Measurements from ENCODE around the gene ZNF800. TPM values are rescaled to one million over a fixed set of nuclear protein-coding genes. Genes with fewer than 3 reads are reported as not detected.

Gene ZNF800
- total and polyA plus RNA-seq, 2 of the 8 experiments (the other 6 are each of a cell fraction or from before 2014, with no cell fraction given), result 1.0 to 6.5 TPM

- TF ChIP-seq CHD7 (IDR thresholded peaks at IDR 0.05; ENCODE audit: insufficient replicate concordance, low read length), result no peak
- TF ChIP-seq BCL11A (IDR thresholded peaks at IDR 0.05; ENCODE audit: low read depth in 2 of 2, low read length in 2 of 2), result no peak
- no peak for TF ChIP-seq TAF1 (IDR thresholded peaks at IDR 0.05; ENCODE audit: low read depth, low read length)
- TF ChIP-seq SRF (IDR thresholded peaks at IDR 0.05; ENCODE audit: low read depth, low read length), result no peak
- TF ChIP-seq RBBP5 (IDR thresholded peaks at IDR 0.05; ENCODE audit: borderline replicate concordance, low read depth, low read length), result no peak
- no peak for TF ChIP-seq TEAD4 (IDR thresholded peaks at IDR 0.05; ENCODE audit: low read depth, low read length)
- no peak for TF ChIP-seq MAX (IDR thresholded peaks at IDR 0.05)
- TF ChIP-seq SP2 (IDR thresholded peaks at IDR 0.05; ENCODE audit: low read length), result no peak
- TF ChIP-seq HDAC6 (IDR thresholded peaks at IDR 0.05; ENCODE audit: low read depth, low read length), result no peak
- no peak for TF ChIP-seq RAD21 (IDR thresholded peaks at IDR 0.05 in 1 of 2, conservative IDR thresholded peaks at IDR 0.05 in 1 of 2; ENCODE audit: low read depth in 2 of 2, low read length in 2 of 2)
- TF ChIP-seq PHF8 (conservative IDR thresholded peaks at IDR 0.05; ENCODE audit: low read depth, low read length), result no peak
These were observed 38.6 kb downstream of the ZNF800 start (continued) for GRCh38 chr7:127353897-127354296.
